H1 (cell line): ENCODE data around the gene KIN. TPM values are rescaled to one million over a fixed set of nuclear protein-coding genes. Genes with fewer than 3 reads are reported as not detected.

Source experiments
- BACH1 ChIP-seq: IDR thresholded peaks from 2 replicates; pipeline ENCODE4 v1.6.1; 2012; ENCODE audit warnings: low read length, improper control_type of control experiment
- SRF ChIP-seq: IDR thresholded peaks from 2 replicates; pipeline ENCODE4 v1.6.1; 2011; ENCODE audit warnings: mild to moderate bottlenecking, low read depth, low read length, moderate library complexity
- SUZ12 ChIP-seq: fragments of 200-600 bp; sonication (generic); IDR thresholded peaks from 2 replicates; pipeline ENCODE4 v1.6.1; 2012; ENCODE audit warnings: mild to moderate bottlenecking, inconsistent platforms, low read length, moderate library complexity, mixed read lengths
- USF2 ChIP-seq: IDR thresholded peaks from 2 replicates; pipeline ENCODE4 v1.6.1; 2011; ENCODE audit warnings: low read length, improper control_type of control experiment
- YY1 ChIP-seq: IDR thresholded peaks from 2 replicates; pipeline ENCODE4 v1.6.1; 2011; ENCODE audit warnings: low read depth, mild to moderate bottlenecking, low read length
- polyA plus RNA-seq, 7 experiments: library from polyadenylated mRNA; depleted of rRNA in 3 of 7; stranded (reverse) in 5 of 7; unstranded in 2 of 7; fragments of >200 nt in 5 of 7; fragments of 200-250 nt in 2 of 7; gene quantifications; 1 replicate in 5 of 7; 2 replicates in 1 of 7; 4 replicates in 1 of 7; pipeline versions ENCODE4 v1.2.1 to v1.2.3, GENCODE V29; 2011 to 2013; ENCODE audit warnings: missing spikeins in 2 of 7, mixed read lengths in 2 of 7
- total RNA-seq: library from RNA; stranded (reverse); fragmentation: NEBNext Ultra II Directional; extraction: Animal tissue kit (Norgen Biotek cat#: 25700); gene quantifications from 2 replicates; pipeline ENCODE4 v1.2.1, GENCODE V29; 2021

The KIN gene
- total and polyA plus RNA-seq, 2 of the 8 experiments (the other 6 are each of a cell fraction or from before 2014, with no cell fraction given): 3.7 to 16.5 TPM

GRCh38 chr10:7706534-7707073 lies 81.2 kb downstream of the KIN start (continued):
- TF ChIP-seq BACH1: no peak
- TF ChIP-seq USF2: no peak
- TF ChIP-seq SRF: no peak
- no peak for TF ChIP-seq SUZ12
- TF ChIP-seq YY1: no peak
